Measurements from ENCODE around the gene DHRS1. TPM values are rescaled to one million over a fixed set of nuclear protein-coding genes. Genes with fewer than 3 reads are reported as not detected.

Gene DHRS1
- total and polyA plus RNA-seq, 9 of the 15 experiments (the other 6 are each of a cell fraction or from before 2014, with no cell fraction given): 7.3 to 33.6 (median 13.3) TPM

- TF ChIP-seq SMAD4 (CRISPR knock-in tag; conservative IDR thresholded peaks at IDR 0.05) (peak; percentile 85), ZNF165 (CRISPR knock-in tag; IDR thresholded peaks at IDR 0.05; ENCODE audit: borderline replicate concordance) (no peak), MTA3 (IDR thresholded peaks at IDR 0.05; ENCODE audit: borderline replicate concordance) (peak; percentile 81; the same call in 1 of the 2 replicates), PRDM10 (IDR thresholded peaks at IDR 0.05; ENCODE audit: partially characterized antibody) (no peak), HDAC3 (IDR thresholded peaks at IDR 0.05; ENCODE audit: borderline replicate concordance, partially characterized antibody) (no peak), ZFPM2 (CRISPR knock-in tag; IDR thresholded peaks at IDR 0.05) (no peak), ZNF444 (CRISPR knock-in tag; IDR thresholded peaks at IDR 0.05) (no peak), PML (IDR thresholded peaks at IDR 0.05; ENCODE audit: low read length) (0 out of 2 replicates have a peak, but pooled peaks have one; percentile 31), NRF1 (conservative IDR thresholded peaks at IDR 0.05 in 1 of 2, IDR thresholded peaks at IDR 0.05 in 1 of 2) (peak; percentile 95 to 96), FOXO4 (CRISPR knock-in tag; IDR thresholded peaks at IDR 0.05) (no peak), ARHGAP35 (IDR thresholded peaks at IDR 0.05; ENCODE audit: partially characterized antibody) (no peak), E2F5 (CRISPR knock-in tag; IDR thresholded peaks at IDR 0.05) (no peak), MCM3 (IDR thresholded peaks at IDR 0.05) (no peak), HDAC8 (tag; IDR thresholded peaks at IDR 0.05) (no peak), ZNF780A (CRISPR knock-in tag; IDR thresholded peaks at IDR 0.05) (no peak), ZZZ3 (IDR thresholded peaks at IDR 0.05) (no peak), CSDE1 (IDR thresholded peaks at IDR 0.05) (no peak), CHD4 (IDR thresholded peaks at IDR 0.05; ENCODE audit: insufficient read depth, insufficient replicate concordance, low read depth, low read length, poor library complexity, severe bottlenecking) (no peak), ZNF347 (CRISPR knock-in tag; IDR thresholded peaks at IDR 0.05; ENCODE audit: low read depth) (no peak), CAMTA2 (CRISPR knock-in tag; conservative IDR thresholded peaks at IDR 0.05) (no peak), STAG1 (CRISPR knock-in tag; IDR thresholded peaks at IDR 0.05; ENCODE audit: borderline replicate concordance) (no peak), KDM1A (IDR thresholded peaks at IDR 0.05) (no peak), CBX8 (IDR thresholded peaks at IDR 0.05; ENCODE audit: borderline replicate concordance, extremely low read depth, low read depth, low read length, poor library complexity, severe bottlenecking) (no peak), FOXK2 (conservative IDR thresholded peaks at IDR 0.05 in 1 of 2, IDR thresholded peaks at IDR 0.05 in 1 of 2; ENCODE audit: low read depth in 2 of 2) (no peak; a peak in 2 of 4 replicates)
These were observed 28.3 kb downstream of the DHRS1 start, which contains the start of gene RABGGTA (continued) for GRCh38 chr14:24271134-24271833.

Measured in K562 (cell line).